HG03159 (cell line): ENCODE measurements around the gene DOCK9.

Experiments used
- ATAC-seq: cut with Tn5 transposase; IDR thresholded peaks from one replicate; pipeline ENCODE4 v1.9.1; 2021; ENCODE audit warnings: mild to moderate bottlenecking, moderate library complexity; ENCODE audit not compliant: unreplicated experiment

Gene DOCK9

DNA sequence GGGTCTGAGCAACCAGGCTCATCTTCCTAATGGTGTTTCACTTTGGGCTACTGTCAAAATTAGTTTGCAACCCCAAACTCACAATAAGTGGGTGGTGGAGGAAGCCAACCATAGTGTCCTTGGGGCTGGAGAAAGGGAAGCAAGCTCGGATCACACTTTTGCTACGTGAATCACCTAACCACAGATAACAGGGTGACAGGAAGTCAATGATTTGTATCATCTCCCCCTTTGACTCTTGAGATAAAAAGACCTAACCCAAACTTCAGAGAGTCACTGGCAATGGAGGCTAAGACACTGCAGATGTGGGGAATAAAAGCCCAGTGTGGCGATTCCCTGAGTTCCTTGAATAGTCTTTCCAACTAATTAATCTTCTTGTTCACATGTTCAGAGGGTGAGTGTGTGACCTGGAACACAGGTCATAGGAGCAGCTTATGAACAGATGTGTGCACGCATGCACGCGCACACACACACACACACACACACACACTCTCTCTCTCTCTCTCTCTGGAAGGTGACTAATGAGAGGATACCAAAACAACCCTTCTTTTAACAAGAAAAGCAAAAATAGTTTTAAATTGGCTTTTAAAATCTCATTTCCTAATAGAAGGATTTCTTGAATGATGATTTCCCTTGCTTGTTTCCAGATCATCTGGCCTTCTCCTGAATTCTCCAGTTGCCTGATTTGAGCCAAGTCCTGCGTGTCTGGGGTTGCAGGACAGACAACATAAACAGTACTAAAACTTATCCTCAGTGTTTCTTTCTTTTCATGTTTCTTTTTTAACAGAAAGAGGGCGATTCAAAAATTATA, 21.2 kb upstream of the DOCK9 start:
- no peak for ATAC-seq

DNA sequence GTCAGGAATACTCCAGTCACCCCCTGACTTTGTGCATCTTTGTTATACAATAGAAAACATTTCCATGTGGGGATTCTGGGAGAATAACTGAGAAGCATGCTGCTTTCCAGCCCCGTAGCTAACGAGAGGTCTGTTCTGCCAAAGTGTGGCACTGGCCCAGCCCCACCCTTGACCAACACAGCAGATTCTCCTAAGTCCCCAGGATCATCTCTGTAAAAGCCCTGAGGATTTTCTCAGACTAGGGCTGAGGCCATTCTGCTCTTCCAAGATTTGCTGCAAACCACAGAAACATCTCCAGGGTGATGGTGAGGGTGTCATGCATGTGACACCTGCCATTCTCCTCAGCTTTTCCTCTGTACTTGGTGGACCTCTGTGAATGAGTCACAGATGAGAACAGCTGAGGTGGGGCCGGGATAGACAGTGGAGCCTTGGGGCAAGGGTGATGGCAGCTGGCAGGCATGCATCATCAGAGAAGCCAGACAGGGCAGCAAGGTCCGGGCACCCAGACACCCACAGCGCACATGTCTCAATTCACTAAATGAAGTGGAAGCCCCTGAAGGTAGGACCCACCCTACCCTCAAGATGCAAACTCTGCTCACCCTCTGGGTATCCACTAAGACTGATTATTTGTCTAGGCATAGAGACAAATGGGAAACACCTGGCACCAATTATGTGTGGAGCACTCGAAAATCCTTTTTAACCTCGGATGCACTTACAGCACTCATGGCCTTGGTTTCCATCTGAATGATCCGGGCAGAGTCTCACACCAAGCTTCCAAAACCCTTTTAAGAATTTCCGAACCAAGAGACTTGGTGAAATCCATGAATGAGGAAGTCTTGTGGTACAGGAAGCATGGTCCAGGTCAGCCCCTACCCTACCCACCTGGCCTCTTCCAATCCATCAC, 20.1 kb upstream of the DOCK9 start:
- ATAC-seq = no peak

DNA sequence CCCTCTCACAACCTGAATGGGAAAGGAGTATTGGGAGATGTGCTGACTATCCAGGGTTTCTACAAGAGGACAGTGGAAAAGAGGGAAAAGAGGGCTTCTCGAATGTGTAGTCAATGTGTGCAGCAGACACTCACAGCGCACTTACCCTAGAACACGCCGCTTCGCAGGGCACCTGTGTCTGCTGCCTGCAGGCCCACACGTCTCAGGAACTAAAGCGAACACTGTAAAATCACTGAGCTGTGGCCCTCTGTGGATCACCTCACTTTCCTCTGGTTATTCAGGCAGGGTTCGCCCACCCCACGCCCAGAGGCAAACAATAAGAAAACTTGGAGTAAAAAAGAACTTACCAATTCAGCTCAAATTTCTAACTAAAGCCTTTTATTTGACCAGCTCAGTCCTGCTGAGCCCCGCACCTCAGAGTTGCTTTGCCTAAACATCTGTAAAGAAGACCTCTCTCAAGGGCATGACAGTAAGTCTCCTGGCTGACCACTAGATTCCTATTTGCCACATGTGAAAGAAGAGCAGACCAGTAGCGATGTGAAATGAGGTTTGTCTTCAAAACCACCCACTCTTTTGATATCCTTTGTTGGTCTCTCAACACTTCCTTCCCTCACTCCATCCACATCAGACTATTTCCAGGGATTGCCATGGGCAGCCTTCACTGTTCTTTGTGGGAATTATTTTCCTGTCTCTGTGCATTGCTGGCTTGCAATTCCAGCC, 19.3 kb upstream of the DOCK9 start:
- ATAC-seq = no peak

DNA sequence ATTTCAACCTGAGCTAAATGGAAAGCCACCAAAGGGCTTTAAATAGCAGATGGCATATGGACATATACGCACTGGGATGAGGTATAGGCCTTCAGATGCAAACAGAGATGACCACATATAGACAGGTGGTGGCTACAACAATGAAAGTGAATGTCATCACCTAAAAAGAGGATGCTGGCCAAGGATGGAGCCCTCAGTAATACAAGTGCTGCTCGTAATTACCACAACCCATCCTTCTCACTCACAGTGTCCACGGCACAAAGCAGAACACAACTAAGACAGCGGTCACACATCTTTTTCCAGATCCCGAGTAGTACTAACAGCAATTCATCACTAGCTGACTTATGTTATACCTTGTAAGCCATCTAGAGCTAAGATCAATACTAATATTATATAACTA, 18.2 kb upstream of the DOCK9 start:
- no peak for ATAC-seq

DNA sequence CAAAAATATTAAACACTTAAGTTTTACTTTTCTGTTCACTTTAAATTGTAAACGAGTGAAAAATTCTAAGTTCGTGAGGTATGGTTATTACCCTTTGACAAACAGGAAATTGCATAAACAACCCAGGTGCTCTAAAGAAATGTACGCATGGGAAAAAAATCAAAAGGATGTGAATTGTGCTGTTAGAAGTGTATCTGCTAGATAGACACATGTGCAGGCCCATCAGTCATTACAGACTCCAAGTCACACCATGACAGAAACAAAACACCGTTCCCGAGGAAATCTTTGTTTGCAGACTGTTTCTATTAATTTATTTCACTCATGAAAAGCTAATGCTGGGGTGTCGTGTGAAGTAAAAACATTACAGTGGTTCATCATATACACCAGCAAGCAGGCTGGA, 17.0 kb upstream of the DOCK9 start:
- no peak for ATAC-seq

DNA sequence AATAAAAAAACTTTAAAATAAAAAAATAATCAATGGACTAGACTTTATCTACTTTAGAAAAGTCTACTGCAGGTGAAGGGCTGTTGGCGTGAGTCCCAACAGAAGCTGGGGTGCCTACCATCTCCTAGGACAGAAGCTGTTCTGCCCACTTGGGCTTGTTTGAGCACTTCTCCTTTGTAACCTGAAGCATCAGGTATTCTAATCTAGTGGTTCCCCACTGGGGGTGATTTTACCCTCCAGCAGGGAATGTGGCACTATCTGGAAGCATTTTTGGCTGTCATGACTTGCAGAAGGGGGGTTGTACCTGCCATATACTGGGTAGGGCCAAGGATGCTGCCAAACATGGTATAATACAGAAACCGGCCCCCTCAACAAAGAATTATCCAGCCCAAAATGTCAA, 16.2 kb upstream of the DOCK9 start:
- no peak for ATAC-seq

DNA sequence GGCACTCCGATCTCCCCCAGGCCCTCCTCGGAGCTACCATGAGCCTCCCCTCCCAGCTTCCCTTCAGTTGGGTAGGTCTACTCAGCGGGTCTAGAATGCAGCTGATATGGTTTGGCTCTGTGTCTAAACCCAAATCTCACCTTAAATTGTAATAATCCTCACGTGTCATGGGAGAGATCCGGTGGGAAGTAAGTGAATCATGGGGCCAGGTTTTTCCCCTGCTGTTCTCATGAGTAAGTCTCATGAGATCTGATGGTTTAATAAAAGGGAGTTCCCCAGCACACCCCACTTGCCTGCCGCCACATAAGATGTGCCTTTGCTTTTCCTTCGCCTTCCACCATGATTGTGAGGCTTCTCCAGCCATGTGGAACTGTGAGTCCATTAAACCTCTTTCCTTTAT, 14.5 kb upstream of the DOCK9 start:
- ATAC-seq = no peak

DNA sequence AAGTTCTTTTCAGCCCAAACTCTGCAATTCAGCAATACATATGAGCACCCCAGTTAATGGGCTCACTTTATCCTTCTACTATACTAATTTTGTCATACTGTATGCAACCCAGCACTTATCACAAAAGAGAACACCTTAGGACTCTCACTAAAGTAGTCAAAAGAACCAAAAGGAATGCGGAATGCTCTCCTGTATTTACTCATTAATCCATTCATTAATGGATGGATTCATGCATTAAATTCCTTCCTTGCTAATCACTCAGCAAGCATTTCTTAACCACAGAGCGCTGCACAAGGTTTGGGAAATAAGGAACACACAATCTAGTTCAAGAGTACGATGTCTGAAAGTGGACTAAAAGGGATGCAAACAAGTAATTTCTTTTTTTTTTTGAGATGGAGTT, 12.8 kb upstream of the DOCK9 start:
- ATAC-seq = no peak

DNA sequence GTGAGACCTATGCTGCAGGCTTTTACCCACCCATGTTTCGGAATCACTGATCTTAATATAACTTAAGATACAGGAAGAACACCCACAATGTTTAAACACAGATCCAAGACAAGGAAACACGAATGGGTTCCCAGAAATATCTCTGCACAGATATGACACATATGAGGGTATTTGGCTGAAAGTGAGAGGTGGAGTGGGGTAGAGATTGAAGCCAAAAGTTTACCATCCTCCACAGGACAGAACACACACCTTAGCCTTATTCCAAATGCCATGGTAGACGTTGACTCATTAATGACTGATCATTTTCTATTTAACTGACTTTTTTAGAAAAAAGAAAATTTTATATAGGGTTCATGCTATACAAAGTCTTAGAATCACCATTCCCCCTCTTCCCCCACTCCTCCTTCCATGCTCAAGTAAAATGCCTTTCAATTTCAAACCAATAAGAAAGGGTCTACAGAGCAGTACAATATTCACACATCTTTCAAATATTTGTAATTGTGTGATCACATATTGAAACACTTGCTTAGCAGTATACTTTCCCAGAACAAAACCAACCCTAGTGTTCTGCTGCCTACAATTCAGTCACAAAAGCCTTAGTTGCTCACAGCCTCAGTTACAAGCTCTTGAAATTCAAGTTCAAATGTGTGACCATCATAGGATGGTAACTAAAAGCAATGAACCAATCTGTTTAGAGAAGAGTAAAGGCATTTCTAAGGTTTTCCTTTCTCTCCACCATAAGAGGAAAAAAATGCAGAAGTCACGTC, 11.8 kb upstream of the DOCK9 start:
- ATAC-seq = no peak

DNA sequence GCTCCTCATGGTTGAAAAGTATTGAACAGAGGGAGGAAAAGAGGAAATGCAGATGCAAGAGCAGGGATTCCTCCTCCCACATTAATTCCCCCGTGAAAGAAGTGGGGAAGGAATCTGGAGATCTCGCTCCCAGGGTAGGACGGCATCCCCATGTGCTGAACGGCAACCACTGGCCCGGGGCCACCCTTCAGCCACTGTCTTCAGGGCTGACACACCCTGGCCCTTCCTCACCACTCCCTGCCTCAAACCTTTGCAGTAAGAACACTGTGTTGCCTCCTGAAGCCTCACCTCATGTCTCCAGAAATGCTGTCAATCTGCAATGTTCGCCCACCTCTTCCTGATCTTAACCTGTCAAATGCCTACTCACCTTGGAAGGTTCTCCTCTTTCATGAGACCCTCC, 10.9 kb upstream of the DOCK9 start:
- no peak for ATAC-seq

DNA sequence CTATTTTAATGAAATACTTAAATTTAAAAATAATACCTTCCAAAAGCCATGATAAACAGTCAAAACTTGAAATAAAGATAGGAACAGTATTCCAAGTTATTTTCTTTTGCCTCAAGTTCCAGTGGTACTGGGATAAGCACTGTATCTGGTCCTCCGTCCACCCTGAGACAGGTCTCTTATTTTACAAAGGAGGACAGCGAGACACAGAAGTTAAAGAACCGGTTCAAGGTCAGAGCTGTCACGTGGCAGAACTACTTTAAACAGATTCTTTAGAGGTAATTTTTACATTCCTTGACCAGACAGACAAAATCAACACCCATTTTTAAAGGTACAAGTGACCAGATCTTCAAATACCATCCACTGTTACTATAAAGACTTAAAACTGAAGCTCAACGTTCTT, 10.4 kb upstream of the DOCK9 start:
- no peak for ATAC-seq

DNA sequence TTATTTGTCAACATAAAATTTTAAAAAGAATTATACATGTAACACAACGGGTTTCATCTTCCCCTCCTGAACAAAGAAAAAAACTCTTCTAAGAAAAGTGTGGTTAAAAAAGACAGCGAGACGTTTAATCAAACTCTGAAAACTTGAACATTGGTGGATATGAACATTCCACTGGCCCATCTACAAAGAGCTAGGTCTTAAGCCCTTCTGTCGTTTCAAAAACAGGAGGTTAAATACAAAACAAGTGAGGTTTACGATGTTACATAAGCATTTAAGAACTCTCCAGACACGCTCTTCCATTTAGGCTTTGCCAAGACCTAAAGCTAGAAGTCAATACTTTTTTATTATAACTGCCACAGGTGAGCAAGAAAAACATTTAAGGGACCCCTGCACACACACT, 9.4 kb upstream of the DOCK9 start:
- no peak for ATAC-seq

DNA sequence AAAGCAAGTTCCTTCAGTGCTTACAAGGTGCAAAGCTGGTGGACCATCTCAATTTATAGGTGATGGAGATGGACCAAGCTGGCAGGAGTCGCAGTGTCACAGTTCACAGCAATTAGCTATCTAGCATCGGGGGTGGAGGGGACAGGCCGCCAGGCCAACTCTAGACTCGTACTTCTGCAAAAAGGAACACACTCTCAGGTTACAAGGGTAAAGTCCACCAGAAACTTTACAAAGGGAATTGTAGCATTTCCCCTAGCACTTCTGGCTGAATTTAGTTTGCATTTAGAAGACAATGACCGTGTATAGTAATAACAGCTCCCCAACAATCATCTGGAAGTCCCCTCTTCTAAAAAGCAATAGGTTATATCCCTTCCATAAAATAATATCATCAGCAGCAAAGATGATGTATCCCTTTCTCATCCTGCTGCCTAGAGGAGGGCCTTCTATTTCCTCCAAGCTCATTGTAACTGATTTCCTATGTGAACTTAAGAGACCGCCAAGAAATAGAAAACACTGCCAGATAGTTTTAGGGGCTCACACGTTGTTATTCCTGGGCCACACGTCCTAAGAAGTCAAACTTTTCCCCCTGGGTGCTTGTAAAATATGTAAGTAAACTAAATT, 8.5 kb upstream of the DOCK9 start:
- ATAC-seq = no peak

DNA sequence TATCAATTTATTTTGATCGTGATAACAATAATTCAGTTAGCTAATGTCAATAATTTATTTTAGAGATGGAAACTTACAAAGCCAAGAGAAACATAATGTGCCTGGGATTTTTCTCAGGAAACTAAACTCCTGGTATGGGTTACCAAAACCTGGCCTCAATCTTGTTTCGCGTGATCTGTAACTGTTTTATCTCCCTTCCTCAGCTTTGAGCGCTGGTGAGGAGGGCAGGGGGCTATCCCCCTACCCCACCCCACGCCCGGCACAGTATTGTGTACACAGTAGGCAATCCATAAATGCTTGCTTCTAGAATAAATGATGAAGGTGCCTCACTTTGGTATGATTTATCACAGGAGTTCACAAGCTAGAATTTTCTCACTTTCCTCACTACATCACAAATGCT, 7.7 kb upstream of the DOCK9 start:
- no peak for ATAC-seq

DNA sequence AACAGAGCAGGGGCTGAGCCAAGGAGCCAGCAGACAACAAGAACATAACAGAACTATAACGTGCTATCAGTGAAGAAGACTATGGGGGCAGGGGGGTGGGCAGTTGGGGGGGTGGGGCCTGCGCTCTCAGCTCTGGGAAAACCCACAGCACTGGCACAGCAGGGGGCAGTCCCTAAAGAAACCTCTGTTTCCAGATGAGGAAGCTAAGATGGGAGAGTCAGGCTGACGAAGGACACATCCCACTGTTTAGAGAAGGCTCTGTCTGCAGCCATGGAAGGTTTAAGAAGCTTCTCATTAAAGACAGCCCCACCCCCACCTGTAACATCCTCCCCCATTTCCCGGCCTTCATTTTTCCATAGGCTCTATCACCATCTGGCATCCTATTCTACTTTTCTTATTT, 7.1 kb upstream of the DOCK9 start:
- no peak for ATAC-seq

DNA sequence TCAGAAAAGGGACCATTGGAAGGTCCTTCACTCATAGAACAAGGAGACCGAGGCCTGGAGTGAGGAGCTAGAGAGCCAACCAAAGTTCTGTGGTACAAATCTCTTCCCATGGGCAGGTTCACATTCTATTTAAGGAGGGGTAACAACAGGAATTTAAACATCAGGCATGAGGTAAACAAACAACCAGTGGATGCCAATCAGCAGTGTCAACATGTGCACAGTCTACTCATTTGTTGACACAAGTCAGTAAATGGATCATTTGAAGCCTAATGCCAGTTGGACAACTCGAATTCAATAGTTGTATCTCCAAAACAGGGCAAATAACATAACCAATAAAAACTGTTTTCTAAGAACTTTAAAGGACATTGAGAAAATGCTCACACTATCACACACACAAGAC, 6.3 kb upstream of the DOCK9 start:
- no peak for ATAC-seq

DNA sequence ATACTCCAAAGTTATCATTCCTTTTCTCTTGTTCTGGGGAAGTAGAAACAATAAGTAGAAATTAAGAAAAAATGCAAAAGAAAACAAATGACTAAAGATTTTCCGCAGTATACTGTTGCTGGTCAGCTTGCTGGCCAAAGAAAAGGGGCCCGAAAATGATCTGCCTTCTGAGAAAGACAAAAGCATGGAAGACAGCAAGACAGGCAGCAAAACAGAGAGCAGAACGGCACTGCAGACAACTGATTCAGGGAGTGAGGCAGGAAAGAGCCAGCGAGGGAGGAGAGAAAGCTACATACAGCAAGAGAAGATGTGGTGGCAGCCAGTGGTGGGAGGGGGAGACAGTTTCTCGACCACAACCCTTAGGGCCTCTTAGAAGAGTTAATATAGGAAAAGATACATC, 5.3 kb upstream of the DOCK9 start:
- no peak for ATAC-seq

DNA sequence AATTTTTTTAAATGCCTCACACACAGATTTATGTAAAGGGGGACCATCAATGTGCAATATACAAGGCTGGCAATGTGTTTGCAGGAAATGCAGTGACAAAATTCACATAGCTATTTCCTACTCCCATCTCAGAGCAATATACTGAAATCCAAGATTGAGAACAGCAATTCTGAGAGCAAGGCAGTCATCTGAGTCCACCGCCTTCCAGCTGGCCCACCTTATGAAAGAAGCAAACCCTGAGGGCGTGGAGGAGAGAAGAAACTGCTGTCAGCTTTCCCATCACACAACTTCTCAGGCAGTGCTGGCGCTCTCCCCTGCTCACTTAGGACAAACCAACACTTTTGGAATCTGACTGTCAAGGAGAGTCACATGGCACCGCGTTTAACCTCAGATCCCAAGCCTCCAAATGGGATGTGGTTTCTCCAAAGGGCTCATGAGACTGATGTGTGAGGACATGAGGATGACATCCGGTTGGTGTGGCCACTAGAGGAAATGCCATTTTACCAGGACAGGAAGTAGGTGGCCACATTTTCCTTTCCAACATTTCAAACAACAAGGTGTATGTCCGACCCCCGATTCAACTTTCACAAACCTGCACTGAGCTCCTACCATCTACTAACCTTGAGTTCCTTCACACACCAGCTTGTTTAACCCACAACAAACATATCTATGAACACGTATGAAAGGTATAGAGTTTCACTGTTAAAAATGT, 3.7 kb upstream of the DOCK9 start:
- no peak for ATAC-seq

DNA sequence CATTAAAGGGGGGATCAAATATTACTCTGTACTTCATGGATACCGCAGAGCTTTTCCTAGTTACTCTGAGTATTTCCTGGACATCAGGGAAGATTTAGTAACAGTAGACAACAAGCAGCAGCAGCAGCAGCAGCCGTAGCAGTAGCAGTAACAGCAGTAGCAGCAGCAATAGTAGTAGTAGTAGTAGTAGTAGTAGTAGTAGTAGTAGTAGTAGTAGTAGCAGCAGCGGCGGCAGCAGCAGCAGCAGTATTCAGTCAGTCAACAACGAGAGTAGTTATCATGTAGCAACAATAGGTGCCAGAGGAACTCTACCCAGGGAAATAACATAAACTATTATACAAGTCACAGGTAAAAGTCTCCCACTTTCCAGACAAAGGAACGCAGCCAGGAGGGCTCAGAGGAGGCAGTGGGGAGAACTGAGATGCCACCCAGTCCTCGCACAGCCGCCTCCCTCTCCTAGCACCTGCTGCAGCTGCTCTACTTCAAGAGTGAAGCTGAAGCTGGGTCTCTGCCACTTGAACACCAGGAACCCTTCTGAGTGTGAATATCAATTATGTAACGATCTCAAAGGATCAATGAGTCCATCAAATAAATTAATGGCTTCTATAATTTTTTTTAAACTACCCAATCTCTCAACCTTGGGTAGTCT, 1.3 kb upstream of the DOCK9 start:
- no peak for ATAC-seq
